ENCODE data around the gene ZNF329.
A peak's percentile ranks its signal among the peaks of the same experiment; 100 is the strongest.

The ZNF329 gene

DNA sequence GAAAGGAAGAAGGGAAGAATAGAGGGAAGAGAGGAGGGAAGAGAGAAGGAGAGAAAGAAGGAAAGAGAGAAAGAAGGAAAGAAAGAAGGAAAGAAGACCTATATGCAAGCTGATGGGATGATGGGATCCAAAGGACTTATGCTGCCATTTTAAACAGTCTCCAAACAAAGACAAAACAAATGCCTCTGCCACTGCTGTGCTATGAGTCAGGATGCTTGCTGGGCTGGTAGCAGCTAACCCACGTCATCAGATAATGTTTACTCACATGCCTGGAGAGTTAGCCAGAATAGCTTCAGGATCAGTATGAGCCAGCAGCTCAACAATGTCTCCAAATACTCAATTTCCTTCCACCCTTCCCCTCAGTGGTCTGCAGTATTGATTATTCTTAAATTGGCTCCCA lies 20.3 kb upstream of the ZNF329 start:
- TF ChIP-seq, protein P1, sequence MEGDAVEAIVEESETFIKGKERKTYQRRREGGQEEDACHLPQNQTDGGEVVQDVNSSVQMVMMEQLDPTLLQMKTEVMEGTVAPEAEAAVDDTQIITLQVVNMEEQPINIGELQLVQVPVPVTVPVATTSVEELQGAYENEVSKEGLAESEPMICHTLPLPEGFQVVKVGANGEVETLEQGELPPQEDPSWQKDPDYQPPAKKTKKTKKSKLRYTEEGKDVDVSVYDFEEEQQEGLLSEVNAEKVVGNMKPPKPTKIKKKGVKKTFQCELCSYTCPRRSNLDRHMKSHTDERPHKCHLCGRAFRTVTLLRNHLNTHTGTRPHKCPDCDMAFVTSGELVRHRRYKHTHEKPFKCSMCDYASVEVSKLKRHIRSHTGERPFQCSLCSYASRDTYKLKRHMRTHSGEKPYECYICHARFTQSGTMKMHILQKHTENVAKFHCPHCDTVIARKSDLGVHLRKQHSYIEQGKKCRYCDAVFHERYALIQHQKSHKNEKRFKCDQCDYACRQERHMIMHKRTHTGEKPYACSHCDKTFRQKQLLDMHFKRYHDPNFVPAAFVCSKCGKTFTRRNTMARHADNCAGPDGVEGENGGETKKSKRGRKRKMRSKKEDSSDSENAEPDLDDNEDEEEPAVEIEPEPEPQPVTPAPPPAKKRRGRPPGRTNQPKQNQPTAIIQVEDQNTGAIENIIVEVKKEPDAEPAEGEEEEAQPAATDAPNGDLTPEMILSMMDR (IDR thresholded peaks at IDR 0.05), result no peak
- Histone ChIP-seq H3K27ac (no peak overlapping the region), H3K4me3 (no peak overlapping the region)
- no peak for DNase-seq (ENCODE audit: low spot score)

DNA sequence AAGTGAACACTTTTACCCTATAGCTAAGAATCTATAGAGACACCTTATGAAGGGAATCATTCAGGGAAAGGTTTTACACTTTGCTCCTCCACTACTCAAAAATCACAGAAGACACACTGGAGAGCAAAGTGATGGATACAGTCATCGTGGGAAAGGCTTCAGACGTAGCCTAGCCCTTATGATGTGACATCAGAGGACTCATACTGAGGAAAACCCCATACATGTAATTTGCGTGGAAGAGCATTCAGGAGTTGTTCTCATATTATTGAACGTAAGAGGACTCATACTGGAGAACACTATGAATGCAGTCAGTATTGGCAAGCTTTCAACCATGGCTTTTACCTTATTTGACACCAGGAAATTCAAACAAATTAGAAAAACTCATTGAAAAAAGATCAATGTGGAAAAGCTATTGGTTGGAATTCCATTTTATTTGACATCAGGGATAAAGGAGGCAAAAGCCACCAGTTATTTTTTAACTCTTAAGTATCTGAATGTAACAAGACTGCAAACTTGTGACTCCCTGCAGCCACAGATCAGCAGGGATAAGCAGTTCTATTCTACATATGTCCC lies 16.2 kb upstream of the ZNF329 start:
- DNase-seq (ENCODE audit: low spot score), result no peak
- Histone ChIP-seq H3K27ac (no peak overlapping the region), H3K4me3 (no peak overlapping the region)
- TF ChIP-seq, protein P1 (IDR thresholded peaks at IDR 0.05), result no peak

DNA sequence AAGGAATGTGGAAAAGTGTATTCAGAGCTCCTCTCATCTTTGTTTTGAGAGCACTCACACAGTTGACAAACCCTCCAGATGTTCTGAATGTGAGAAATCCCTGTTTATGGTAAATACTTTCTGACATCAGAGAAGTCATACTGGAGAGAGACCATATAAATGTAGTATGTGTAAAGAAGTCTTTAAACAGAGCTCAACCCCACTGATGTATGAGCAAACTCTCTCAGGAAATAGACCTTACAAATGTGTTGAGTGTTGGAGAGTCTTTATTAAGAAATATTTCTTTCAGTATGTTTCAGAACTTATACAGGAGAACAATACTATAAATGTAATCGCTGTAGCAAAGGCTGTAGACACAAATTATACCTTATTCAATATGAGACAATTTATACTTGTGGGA lies 15.7 kb upstream of the ZNF329 start:
- DNase-seq (ENCODE audit: low spot score), result no peak
- Histone ChIP-seq H3K27ac (no peak overlapping the region), H3K4me3 (no peak overlapping the region)
- TF ChIP-seq, protein P1 (IDR thresholded peaks at IDR 0.05), result no peak

DNA sequence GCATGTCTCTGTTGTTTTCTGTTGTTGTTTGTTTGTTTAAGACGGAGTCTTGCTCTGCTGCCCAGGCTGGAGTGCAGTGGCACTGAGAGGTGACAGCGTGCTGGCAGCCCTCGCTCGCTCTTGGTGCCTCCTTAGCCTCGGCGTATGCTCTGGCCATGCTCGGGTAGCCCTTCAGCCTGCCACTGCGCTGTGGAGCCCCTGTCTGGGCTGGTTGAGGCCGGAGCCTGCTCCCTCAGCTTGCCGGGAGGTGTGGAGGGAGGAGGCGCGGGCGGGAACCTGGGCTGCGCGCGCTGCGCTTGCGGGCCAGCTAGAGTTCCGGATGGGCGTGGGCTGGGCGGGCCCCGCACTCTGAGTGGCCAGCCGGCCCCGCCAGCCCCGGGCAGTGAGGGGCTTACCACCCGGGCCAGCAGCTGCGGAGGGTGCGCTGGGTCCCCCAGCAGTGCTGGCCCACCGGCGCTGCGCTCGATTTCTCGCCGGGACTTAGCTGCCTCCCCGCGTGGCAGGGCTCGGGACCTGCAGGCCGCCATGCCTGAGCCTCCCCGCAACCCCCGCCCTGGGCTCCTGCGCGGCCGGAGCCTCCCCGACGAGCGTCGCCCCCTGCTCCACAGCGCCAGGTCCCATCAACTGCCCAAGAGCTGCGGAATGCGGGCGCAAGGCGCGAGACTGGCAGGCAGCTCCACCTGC lies 6.6 kb upstream of the ZNF329 start:
- no peak for DNase-seq (ENCODE audit: low spot score)
- Histone ChIP-seq H3K27ac (no peak overlapping the region), H3K4me3 (no peak overlapping the region)
- TF ChIP-seq, protein P1 (IDR thresholded peaks at IDR 0.05), result no peak

DNA sequence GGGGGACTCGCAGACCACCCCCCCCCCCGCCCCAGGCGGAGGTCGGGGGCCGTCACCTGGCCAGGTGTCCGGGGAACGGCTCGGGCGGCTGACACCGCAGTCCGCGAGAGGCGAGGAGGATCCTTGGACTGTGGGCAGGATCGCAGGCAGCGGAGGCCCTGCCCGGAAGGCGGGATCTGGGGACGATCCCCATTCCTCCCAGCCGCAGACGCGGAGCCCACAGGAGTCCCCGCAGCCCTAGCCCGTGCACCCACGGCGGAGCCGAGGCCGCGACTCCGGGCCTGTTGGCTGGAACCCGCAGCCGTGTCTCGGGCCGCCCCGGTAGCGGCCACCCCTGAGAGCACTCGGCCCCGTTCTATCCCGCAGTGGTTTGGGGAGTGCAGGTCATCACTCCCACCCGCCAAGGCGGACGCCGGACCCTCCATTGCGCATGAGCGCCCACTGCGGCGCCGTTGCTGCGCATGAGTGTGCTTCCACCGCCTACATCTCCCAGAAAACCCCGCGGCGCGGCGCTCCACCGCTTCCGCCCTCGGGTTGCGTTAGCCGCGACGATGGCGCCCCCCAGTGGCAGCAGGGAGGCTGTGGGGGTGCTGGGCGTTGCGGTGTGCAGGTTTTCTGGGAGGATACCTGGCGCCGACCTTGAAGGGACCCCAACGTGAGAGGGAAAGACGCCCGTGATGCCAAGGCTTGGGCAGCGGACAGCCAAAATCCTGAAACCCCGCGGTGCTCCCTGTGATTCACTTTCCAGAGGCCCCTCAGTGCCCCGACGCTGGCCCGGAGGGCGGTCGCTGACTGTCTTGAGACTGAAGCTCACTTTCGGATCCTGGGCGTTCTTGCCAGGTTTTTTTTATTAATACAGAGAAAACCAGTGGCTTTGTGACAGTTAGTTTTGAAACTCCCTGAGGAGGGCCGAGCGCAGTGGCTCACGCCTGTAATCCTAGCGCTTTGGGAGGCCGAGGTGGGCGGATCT lies 4.4 kb upstream of the ZNF329 start:
- Histone ChIP-seq H3K4me3 (peak overlapping the region; percentile 80), H3K27ac (peak overlapping the region; percentile 94 to 98)
- TF ChIP-seq, protein P1 (IDR thresholded peaks at IDR 0.05), result peak; percentile 97
- DNase-seq (ENCODE audit: low spot score), result peak; percentile 96

DNA sequence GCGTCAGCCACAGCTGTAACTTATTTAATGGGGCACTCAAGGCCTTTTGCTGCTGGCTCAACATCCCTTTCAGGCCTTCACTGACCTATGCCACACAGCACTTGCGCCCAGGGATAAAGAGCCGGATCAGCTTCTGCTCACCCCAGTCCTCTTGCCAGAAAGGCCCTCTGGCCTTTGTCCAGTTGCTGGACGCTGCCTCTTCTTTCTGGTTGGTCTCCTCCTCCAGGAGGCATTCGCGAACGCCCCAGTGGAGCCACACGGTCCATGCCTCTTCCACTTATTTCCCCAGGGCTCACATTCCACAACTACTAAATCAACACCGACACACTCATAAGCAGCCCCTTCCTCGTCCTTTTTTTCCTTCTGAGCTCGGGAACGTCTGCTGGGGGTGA lies 3.7 kb upstream of the ZNF329 start:
- TF ChIP-seq, protein P1 (IDR thresholded peaks at IDR 0.05), result no peak
- H3K4me3 ChIP-seq, result peak overlapping the region; percentile 80
- peak overlapping the region; percentile 94 to 98 for H3K27ac ChIP-seq
- DNase-seq (ENCODE audit: low spot score), result peak; percentile 74
